ENCODE results near the gene GATB.

The GATB gene

GRCh38 chr4:151665785-151666127, 95.1 kb downstream of the GATB start:
- Mint-ChIP-seq H3K4me1 (peaks cover 29% of the 10 kb centered on the region), H3K9me3 (no peaks in the 10 kb centered on the region), H3K36me3 (ENCODE audit: low read depth) (peaks cover 16% of the 10 kb centered on the region), H3K27ac (no peak overlapping the region), H3K27me3 (ENCODE audit: low read depth) (peaks cover 9% of the 10 kb centered on the region), H3K4me3 (no peak overlapping the region)
- no peak for TF ChIP-seq CTCF (IDR thresholded peaks at IDR 0.05; ENCODE audit: unreplicated experiment in 3 of 3)

- no peak overlapping the region for H3K4me3 Mint-ChIP-seq
- H3K27me3 Mint-ChIP-seq (ENCODE audit: low read depth), result peaks cover 15% of the 10 kb centered on the region
- no peak overlapping the region for H3K27ac Mint-ChIP-seq
- peaks cover 29% of the 10 kb centered on the region for H3K4me1 Mint-ChIP-seq
- no peaks in the 10 kb centered on the region for H3K9me3 Mint-ChIP-seq
- H3K36me3 Mint-ChIP-seq (ENCODE audit: low read depth), result peaks cover 16% of the 10 kb centered on the region
- no peak for TF ChIP-seq CTCF (IDR thresholded peaks at IDR 0.05; ENCODE audit: unreplicated experiment in 3 of 3)
Measured at GRCh38 chr4:151665022-151665784, 95.6 kb downstream of the GATB start.

GRCh38 chr4:151664289-151664688, 96.5 kb downstream of the GATB start:
- H3K4me1 Mint-ChIP-seq, result peaks cover 28% of the 10 kb centered on the region
- no peaks in the 10 kb centered on the region for H3K9me3 Mint-ChIP-seq
- TF ChIP-seq CTCF (IDR thresholded peaks at IDR 0.05; ENCODE audit: unreplicated experiment in 3 of 3), result no peak
- H3K36me3 Mint-ChIP-seq (ENCODE audit: low read depth), result peaks cover 16% of the 10 kb centered on the region
- H3K4me3 Mint-ChIP-seq, result no peak overlapping the region
- H3K27ac Mint-ChIP-seq, result no peak overlapping the region
- H3K27me3 Mint-ChIP-seq (ENCODE audit: low read depth), result peaks cover 16% of the 10 kb centered on the region

- Mint-ChIP-seq H3K27ac (no peak overlapping the region), H3K36me3 (ENCODE audit: low read depth) (peaks cover 19% of the 10 kb centered on the region), H3K9me3 (no peaks in the 10 kb centered on the region), H3K27me3 (ENCODE audit: low read depth) (peaks cover 16% of the 10 kb centered on the region), H3K4me1 (peaks cover 27% of the 10 kb centered on the region), H3K4me3 (no peak overlapping the region)
- TF ChIP-seq CTCF (IDR thresholded peaks at IDR 0.05; ENCODE audit: unreplicated experiment in 3 of 3), result no peak
Measured at GRCh38 chr4:151663109-151663508, 97.7 kb downstream of the GATB start.

- H3K4me1 Mint-ChIP-seq, result peaks cover 20% of the 10 kb centered on the region
- H3K27me3 Mint-ChIP-seq (ENCODE audit: low read depth), result peaks cover 12% of the 10 kb centered on the region
- TF ChIP-seq CTCF (IDR thresholded peaks at IDR 0.05; ENCODE audit: unreplicated experiment in 3 of 3), result no peak
Measured at GRCh38 chr4:151661873-151662272, 98.9 kb downstream of the GATB start.

GRCh38 chr4:151660676-151661075, 100.1 kb downstream of the GATB start:
- no peaks in the 10 kb centered on the region for H3K9me3 Mint-ChIP-seq
- H3K4me3 Mint-ChIP-seq, result no peak overlapping the region
- peaks cover 11% of the 10 kb centered on the region for H3K27me3 Mint-ChIP-seq (ENCODE audit: low read depth)
- H3K27ac Mint-ChIP-seq, result no peak overlapping the region
- no peak for TF ChIP-seq CTCF (IDR thresholded peaks at IDR 0.05; ENCODE audit: unreplicated experiment in 3 of 3)
- H3K4me1 Mint-ChIP-seq, result peaks cover 17% of the 10 kb centered on the region
- peaks cover 27% of the 10 kb centered on the region for H3K36me3 Mint-ChIP-seq (ENCODE audit: low read depth)

More at GRCh38 chr4:151661873-151662272, 98.9 kb downstream of the GATB start:
- H3K9me3 Mint-ChIP-seq, result no peaks in the 10 kb centered on the region
- H3K27ac Mint-ChIP-seq, result no peak overlapping the region
- H3K36me3 Mint-ChIP-seq (ENCODE audit: low read depth), result peaks cover 24% of the 10 kb centered on the region
- H3K4me3 Mint-ChIP-seq, result no peak overlapping the region
